ENCODE measurements around the gene AKNA. TPM values are rescaled to one million over a fixed set of nuclear protein-coding genes. Genes with fewer than 3 reads are reported as not detected.
A peak's percentile ranks its signal among the peaks of the same experiment; 100 is the strongest.

AKNA gene
- polyA plus RNA-seq, 3 donors = 3.3 to 147 (median 7.3) TPM

DNA sequence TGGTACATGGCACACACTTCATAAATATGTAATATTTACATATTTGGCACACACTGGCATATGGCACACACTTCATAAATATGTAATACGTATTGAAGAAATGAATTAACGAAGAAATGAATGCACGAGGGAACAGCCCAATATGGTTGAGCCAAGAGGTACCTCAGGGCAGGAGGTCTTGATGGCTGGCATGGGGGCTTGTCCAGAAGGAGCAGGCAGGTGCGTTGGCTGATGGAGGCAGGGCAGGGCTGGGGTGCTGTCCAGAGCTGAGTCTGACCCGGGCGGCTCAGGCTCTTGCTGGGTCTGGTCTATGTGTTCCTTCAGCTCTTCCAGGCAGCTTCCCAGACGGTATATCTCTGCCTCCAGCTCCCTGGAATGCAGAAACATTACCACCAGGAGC lies 26.2 kb downstream of the AKNA start:
- Histone ChIP-seq H3K4me1 (ENCODE audit: control insufficient read depth in 1 of 2, insufficient read depth in 2 of 2, low read length in 2 of 2) (peaks cover 32 to 35% of the 10 kb centered on the region in 2 donors), H4K20me1 (ENCODE audit: insufficient read depth, low read length) (peaks cover 60% of the 10 kb centered on the region), H3K4me2 (replicated peaks; ENCODE audit: extremely low read depth, low read length, poor library complexity, severe bottlenecking) (no peak overlapping the region), H3K9me3 (replicated peaks in 1 of 2; ENCODE audit: control insufficient read depth in 1 of 2, insufficient read depth in 1 of 2, low read length in 2 of 2) (no peaks in the 10 kb centered on the region), H3K79me2 (ENCODE audit: insufficient read depth, low read length) (peaks cover 78% of the 10 kb centered on the region), H3K27me3 (ENCODE audit: control insufficient read depth in 2 of 2, insufficient read depth in 2 of 2, low read length in 2 of 2) (no peaks in the 10 kb centered on the region), H3K9ac (ENCODE audit: insufficient read depth, low read length, poor library complexity, severe bottlenecking) (no peak overlapping the region), H3K36me3 (replicated peaks in 1 of 2; ENCODE audit: control insufficient read depth in 1 of 2, insufficient read depth in 2 of 2, low read length in 2 of 2) (peaks cover 88 to 92% of the 10 kb centered on the region in 2 donors), H2AFZ (ENCODE audit: insufficient read depth, low read depth, low read length, poor library complexity, severe bottlenecking) (no peak overlapping the region), H3K4me3 (replicated peaks in 1 of 3; ENCODE audit: low read depth in 2 of 3, low read length in 3 of 3) (no peak overlapping the region), H3K27ac (ENCODE audit: low read depth in 1 of 2, low read length in 2 of 2) (peak overlapping the region in 1 of 2 donors; percentile 96)
- H3K27me3 Mint-ChIP-seq (ENCODE audit: low read depth in 3 of 3) = no peaks in the 10 kb centered on the region
- no peak overlapping the region for H3K4me3 Mint-ChIP-seq
- peaks cover 38% of the 10 kb centered on the region for H3K4me1 Mint-ChIP-seq
- DNase-seq = no peak
- peaks cover 86 to 98% of the 10 kb centered on the region in 2 donors for H3K36me3 Mint-ChIP-seq
- TF ChIP-seq, protein P1, sequence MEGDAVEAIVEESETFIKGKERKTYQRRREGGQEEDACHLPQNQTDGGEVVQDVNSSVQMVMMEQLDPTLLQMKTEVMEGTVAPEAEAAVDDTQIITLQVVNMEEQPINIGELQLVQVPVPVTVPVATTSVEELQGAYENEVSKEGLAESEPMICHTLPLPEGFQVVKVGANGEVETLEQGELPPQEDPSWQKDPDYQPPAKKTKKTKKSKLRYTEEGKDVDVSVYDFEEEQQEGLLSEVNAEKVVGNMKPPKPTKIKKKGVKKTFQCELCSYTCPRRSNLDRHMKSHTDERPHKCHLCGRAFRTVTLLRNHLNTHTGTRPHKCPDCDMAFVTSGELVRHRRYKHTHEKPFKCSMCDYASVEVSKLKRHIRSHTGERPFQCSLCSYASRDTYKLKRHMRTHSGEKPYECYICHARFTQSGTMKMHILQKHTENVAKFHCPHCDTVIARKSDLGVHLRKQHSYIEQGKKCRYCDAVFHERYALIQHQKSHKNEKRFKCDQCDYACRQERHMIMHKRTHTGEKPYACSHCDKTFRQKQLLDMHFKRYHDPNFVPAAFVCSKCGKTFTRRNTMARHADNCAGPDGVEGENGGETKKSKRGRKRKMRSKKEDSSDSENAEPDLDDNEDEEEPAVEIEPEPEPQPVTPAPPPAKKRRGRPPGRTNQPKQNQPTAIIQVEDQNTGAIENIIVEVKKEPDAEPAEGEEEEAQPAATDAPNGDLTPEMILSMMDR (IDR thresholded peaks at IDR 0.05) = no peak
- peak overlapping the region in 4 of 7 donors; percentile 16 to 89 (median 62) for H3K27ac Mint-ChIP-seq
- WGBS (ENCODE audit: insufficient coverage) = 100% methylated on average over 2 of the region's 7 CpGs
- peaks cover 0 to 5% (median 0%) of the 10 kb centered on the region in 7 donors for H3K9me3 Mint-ChIP-seq
- intact Hi-C loops (cut with micrococcal nuclease) = loop anchor here in 1 of 2 donors (5.0 kb wide), 1 partner anchor 36 kb away; no protein-coding TSS in a partner anchor

DNA sequence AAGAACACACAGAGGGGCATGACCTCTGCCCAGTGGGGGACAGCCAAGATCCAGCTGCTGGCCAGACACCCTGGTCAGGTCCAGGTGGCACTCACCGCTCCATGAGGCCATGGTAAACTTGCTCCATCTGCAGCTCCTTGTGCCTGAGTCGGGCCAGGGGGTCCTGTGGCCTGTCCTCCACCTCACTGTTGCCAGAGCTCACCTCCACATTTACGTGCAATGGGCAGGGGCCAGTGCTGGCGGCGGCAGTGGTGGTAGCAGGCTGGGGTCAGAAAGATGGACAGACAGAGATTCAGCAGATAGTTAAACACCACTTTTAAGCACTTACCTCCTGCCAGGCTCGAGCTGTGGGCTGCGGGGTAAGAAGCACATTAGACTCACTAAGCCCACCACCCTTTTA lies 28.0 kb downstream of the AKNA start:
- no peak overlapping the region for H3K4me3 Mint-ChIP-seq
- Histone ChIP-seq H3K9ac (ENCODE audit: insufficient read depth, low read length, poor library complexity, severe bottlenecking) (no peak overlapping the region), H3K9me3 (replicated peaks in 1 of 2; ENCODE audit: control insufficient read depth in 1 of 2, insufficient read depth in 1 of 2, low read length in 2 of 2) (no peaks in the 10 kb centered on the region), H4K20me1 (ENCODE audit: insufficient read depth, low read length) (peaks cover 78% of the 10 kb centered on the region), H3K27me3 (ENCODE audit: control insufficient read depth in 2 of 2, insufficient read depth in 2 of 2, low read length in 2 of 2) (no peaks in the 10 kb centered on the region), H3K27ac (ENCODE audit: low read depth in 1 of 2, low read length in 2 of 2) (peak overlapping the region in 1 of 2 donors; percentile 51), H3K4me2 (replicated peaks; ENCODE audit: extremely low read depth, low read length, poor library complexity, severe bottlenecking) (no peak overlapping the region), H3K36me3 (replicated peaks in 1 of 2; ENCODE audit: control insufficient read depth in 1 of 2, insufficient read depth in 2 of 2, low read length in 2 of 2) (peaks cover 94 to 96% of the 10 kb centered on the region in 2 donors), H3K79me2 (ENCODE audit: insufficient read depth, low read length) (peaks cover 76% of the 10 kb centered on the region), H3K4me1 (ENCODE audit: control insufficient read depth in 1 of 2, insufficient read depth in 2 of 2, low read length in 2 of 2) (peaks cover 15 to 18% of the 10 kb centered on the region in 2 donors), H3K4me3 (replicated peaks in 1 of 3; ENCODE audit: low read depth in 2 of 3, low read length in 3 of 3) (no peak overlapping the region), H2AFZ (ENCODE audit: insufficient read depth, low read depth, low read length, poor library complexity, severe bottlenecking) (no peak overlapping the region)
- no peaks in the 10 kb centered on the region for H3K27me3 Mint-ChIP-seq (ENCODE audit: low read depth in 3 of 3)
- H3K4me1 Mint-ChIP-seq = peaks cover 22% of the 10 kb centered on the region
- H3K27ac Mint-ChIP-seq = peak overlapping the region in 5 of 7 donors; percentile 68 to 89 (median 83)
- WGBS (ENCODE audit: insufficient coverage) = 100% methylated on average over 1 of the region's 7 CpGs
- no peak for DNase-seq
- H3K9me3 Mint-ChIP-seq = peaks cover 0 to 3% (median 0%) of the 10 kb centered on the region in 7 donors
- TF ChIP-seq, protein P1 (IDR thresholded peaks at IDR 0.05) = no peak
- peaks cover 96 to 100% of the 10 kb centered on the region in 2 donors for H3K36me3 Mint-ChIP-seq
- intact Hi-C loops (cut with micrococcal nuclease) = loop anchor here in 1 of 2 donors (5.0 kb wide), 1 partner anchor 38 kb away; no protein-coding TSS in a partner anchor
